SU-DHL-6 (cell line): Measurements from ENCODE around the gene NCOA3.

ENCODE experiments used
- CTCF ChIP-seq: fragments of 200-600 bp; sonication (generic); IDR thresholded peaks from one replicate; pipeline ENCODE4 v1.5.1; 2017; ENCODE audit warnings: antibody characterized with exemption, mild to moderate bottlenecking, low read length, moderate library complexity; ENCODE audit not compliant: insufficient read depth, poor library complexity, severe bottlenecking
- EZH2phosphoT487 ChIP-seq: fragments of 200-600 bp; sonication (generic), shearing (Covaris generic); conservative IDR thresholded peaks from 2 replicates; pipeline ENCODE4 v1.6.1; 2018; ENCODE audit warnings: mild to moderate bottlenecking, antibody characterized with exemption, low read length, moderate library complexity, mixed read lengths

DNA sequence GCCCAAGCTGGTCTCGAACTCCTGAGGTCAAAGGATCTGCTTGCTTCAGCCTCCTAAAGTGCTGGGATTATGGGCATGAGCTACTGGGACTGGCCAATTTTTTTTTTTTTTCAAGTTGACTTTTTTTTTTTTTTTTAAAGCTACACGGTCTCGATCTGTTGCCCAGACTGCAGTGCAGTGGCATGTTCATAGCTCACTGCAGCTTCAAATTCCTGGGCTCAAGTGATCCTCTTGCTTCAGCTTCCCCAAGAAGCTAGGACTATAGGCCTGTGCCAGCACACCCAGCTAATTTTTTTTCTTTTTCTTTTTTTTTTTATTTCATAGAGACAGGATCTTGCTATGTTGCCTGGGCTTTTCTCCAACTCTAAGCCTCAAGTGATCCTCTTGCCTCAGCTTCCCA, 59.5 kb downstream of the NCOA3 start:
- TF ChIP-seq CTCF, result no peak
- TF ChIP-seq EZH2phosphoT487, result no peak
